Neural cell (in vitro differentiated cells): ENCODE data around the gene CPZ. TPM values are rescaled to one million over a fixed set of nuclear protein-coding genes. Genes with fewer than 3 reads are reported as not detected.

ENCODE experiments used
- H2AFZ ChIP-seq: fragments of 200-600, 300-800 bp; sonication (generic), shearing (Covaris generic); 2 replicates; pipeline ENCODE4 v1.6.0; 2014; ENCODE audit warnings: low read depth, mild to moderate bottlenecking, antibody characterized with exemption, low read length, moderate library complexity
- H3F3A ChIP-seq: fragments of 200-600 bp; shearing (Covaris generic); 2 replicates; pipeline ENCODE4 v1.6.1; 2016; ENCODE audit warnings: mild to moderate bottlenecking, moderate library complexity, mixed read lengths, antibody characterized with exemption, low read length; ENCODE audit not compliant: insufficient read depth, poor library complexity, severe bottlenecking
- H3K27ac ChIP-seq: fragments of 200-600, 300-800 bp; sonication (generic), shearing (Covaris generic); 2 replicates; pipeline ENCODE4 v1.5.1; 2014; ENCODE audit warnings: mild to moderate bottlenecking, low read length, moderate library complexity
- H3K27me3 ChIP-seq: fragments of 300-800, 200-600 bp; sonication (generic), shearing (Covaris generic); 2 replicates; pipeline ENCODE4 v1.6.0; 2014; ENCODE audit warnings: mild to moderate bottlenecking, low read depth, low read length, moderate library complexity; ENCODE audit not compliant: insufficient read depth
- H3K36me3 ChIP-seq: fragments of 300-800, 200-600 bp; sonication (generic), shearing (Covaris generic); 2 replicates; pipeline ENCODE4 v1.5.1; 2014; ENCODE audit warnings: mild to moderate bottlenecking, antibody characterized with exemption, low read length, moderate library complexity; ENCODE audit not compliant: insufficient read depth
- H3K4me2 ChIP-seq: fragments of 300-800, 200-600 bp; sonication (generic), shearing (Covaris generic); 2 replicates; pipeline ENCODE4 v1.6.0; 2014; ENCODE audit warnings: mild to moderate bottlenecking, low read length
- H3K4me3 ChIP-seq: fragments of 300-800, 200-600 bp; sonication (generic), shearing (Covaris generic); 2 replicates; pipeline ENCODE4 v1.5.1; 2014; ENCODE audit warnings: mild to moderate bottlenecking, low read length, moderate library complexity
- H3K79me2 ChIP-seq: fragments of 200-600 bp; shearing (Covaris generic); replicated peaks from 2 replicates; pipeline ENCODE4 v1.6.0; 2014; ENCODE audit warnings: mild to moderate bottlenecking, low read length, moderate library complexity; ENCODE audit not compliant: insufficient read depth
- H3K9ac ChIP-seq: fragments of 300-800, 200-600 bp; sonication (generic), shearing (Covaris generic); 2 replicates; pipeline ENCODE4 v1.6.1; 2016; ENCODE audit warnings: mild to moderate bottlenecking, low read length, mixed read lengths
- H3K9me2 ChIP-seq: fragments of 200-600 bp; shearing (Covaris generic); 2 replicates; pipeline ENCODE4 v1.6.1; 2016; ENCODE audit warnings: mild to moderate bottlenecking, low read length, mixed read lengths; ENCODE audit not compliant: insufficient read depth
- H3K9me3 ChIP-seq: fragments of 200-600, 300-800 bp; sonication (generic), shearing (Covaris generic); 2 replicates; pipeline ENCODE4 v1.6.1; 2016; ENCODE audit warnings: mild to moderate bottlenecking, mixed run types, low read length, moderate library complexity, mixed read lengths
- H4K20me1 ChIP-seq: fragments of 200-600 bp; shearing (Covaris generic); 2 replicates; pipeline ENCODE4 v1.6.1; 2016; ENCODE audit warnings: mild to moderate bottlenecking, mixed run types; ENCODE audit not compliant: insufficient read depth
- CTCF ChIP-seq: fragments of 450-650 bp; IDR thresholded peaks from 2 replicates; pipeline ENCODE4 v1.5.1; 2014; ENCODE audit warnings: antibody characterized with exemption, mild to moderate bottlenecking, moderate library complexity; ENCODE audit not compliant: poor library complexity, severe bottlenecking
- EP300 ChIP-seq: fragments of 450-650 bp; conservative IDR thresholded peaks from 2 replicates; pipeline ENCODE4 v1.6.1; 2014; ENCODE audit warnings: antibody characterized with exemption, mild to moderate bottlenecking, moderate library complexity; ENCODE audit not compliant: poor library complexity, severe bottlenecking
- EZH2 ChIP-seq: fragments of 200-600, 300-800 bp; shearing (Covaris generic), sonication (generic); IDR thresholded peaks from 2 replicates; pipeline ENCODE4 v1.6.1; 2014; ENCODE audit warnings: antibody characterized with exemption, low read length, borderline replicate concordance, mild to moderate bottlenecking; ENCODE audit not compliant: insufficient read depth, poor library complexity, severe bottlenecking
- MXI1 ChIP-seq: fragments of 450-650 bp; conservative IDR thresholded peaks from 2 replicates; pipeline ENCODE4 v1.6.1; 2014; ENCODE audit warnings: antibody characterized with exemption, mild to moderate bottlenecking; ENCODE audit not compliant: poor library complexity, severe bottlenecking
- POLR2AphosphoS5 ChIP-seq: IDR thresholded peaks from 2 replicates; pipeline ENCODE4 v1.6.1; 2012
- RAD21 ChIP-seq: fragments of 450-650 bp; conservative IDR thresholded peaks from 2 replicates; pipeline ENCODE4 v1.6.1; 2014; ENCODE audit warnings: antibody characterized with exemption, mild to moderate bottlenecking, moderate library complexity
- REST ChIP-seq: IDR thresholded peaks from 2 replicates; pipeline ENCODE4 v1.6.1; 2012; ENCODE audit warnings: borderline replicate concordance
- SMC3 ChIP-seq: fragments of 450-650 bp; conservative IDR thresholded peaks from 2 replicates; pipeline ENCODE4 v1.6.1; 2014; ENCODE audit warnings: antibody characterized with exemption, mild to moderate bottlenecking, moderate library complexity; ENCODE audit not compliant: poor library complexity
- TAF1 ChIP-seq: IDR thresholded peaks from 2 replicates; pipeline ENCODE4 v1.6.1; 2012; ENCODE audit warnings: low read depth
- polyA plus RNA-seq: library from polyadenylated mRNA; depleted of rRNA; stranded (reverse); fragments of >200 nt; gene quantifications from 2 replicates; pipeline ENCODE4 v1.2.3, GENCODE V29; 2014

Gene CPZ
- polyA plus RNA-seq, 1 donor from 2014 or later: not detected

GRCh38 chr4:8543623-8544022, 48.9 kb upstream of the CPZ start:
- Histone ChIP-seq H3K27ac (no peak overlapping the region), H3F3A (no peaks in the 10 kb centered on the region), H3K4me3 (no peak overlapping the region), H3K27me3 (no peaks in the 10 kb centered on the region), H3K4me2 (no peak overlapping the region), H3K9ac (no peak overlapping the region), H3K9me2 (no peaks in the 10 kb centered on the region), H3K36me3 (no peaks in the 10 kb centered on the region), H3K79me2 (no peaks in the 10 kb centered on the region), H4K20me1 (no peaks in the 10 kb centered on the region), H2AFZ (no peak overlapping the region), H3K9me3 (no peaks in the 10 kb centered on the region)
- TF ChIP-seq CTCF: no peak
- TF ChIP-seq RAD21: no peak
- no peak for TF ChIP-seq MXI1
- TF ChIP-seq SMC3: no peak
- TF ChIP-seq EP300: no peak
- no peak for TF ChIP-seq EZH2
- no peak for TF ChIP-seq REST
- TF ChIP-seq POLR2AphosphoS5: no peak
- no peak for TF ChIP-seq TAF1

GRCh38 chr4:8544282-8544681, 48.3 kb upstream of the CPZ start:
- Histone ChIP-seq H4K20me1 (no peaks in the 10 kb centered on the region), H3K79me2 (no peaks in the 10 kb centered on the region), H3K36me3 (no peaks in the 10 kb centered on the region), H3K27me3 (no peaks in the 10 kb centered on the region), H3K9me3 (no peaks in the 10 kb centered on the region), H3K9ac (no peak overlapping the region), H3K9me2 (no peaks in the 10 kb centered on the region), H3F3A (no peaks in the 10 kb centered on the region), H3K4me2 (no peak overlapping the region), H3K27ac (no peak overlapping the region), H3K4me3 (no peak overlapping the region), H2AFZ (no peak overlapping the region)
- TF ChIP-seq EZH2: no peak
- TF ChIP-seq EP300: no peak
- TF ChIP-seq REST: no peak
- no peak for TF ChIP-seq CTCF
